GM20000 (cell line): Measurements from ENCODE around the gene C1orf122.
A peak's percentile ranks its signal among the peaks of the same experiment; 100 is the strongest.

Experiments used
- DNase-seq: peaks from one replicate; pipeline ENCODE4 v3.0.0; 2012; ENCODE audit warnings: low spot score
- TF ChIP-seq, protein P1 (sequence below): IDR thresholded peaks from 2 replicates; pipeline ENCODE4 v1.5.1; 2012; ENCODE audit warnings: mild to moderate bottlenecking, control low read depth; ENCODE audit errors: extremely low read depth, missing control alignments

Gene C1orf122

DNA sequence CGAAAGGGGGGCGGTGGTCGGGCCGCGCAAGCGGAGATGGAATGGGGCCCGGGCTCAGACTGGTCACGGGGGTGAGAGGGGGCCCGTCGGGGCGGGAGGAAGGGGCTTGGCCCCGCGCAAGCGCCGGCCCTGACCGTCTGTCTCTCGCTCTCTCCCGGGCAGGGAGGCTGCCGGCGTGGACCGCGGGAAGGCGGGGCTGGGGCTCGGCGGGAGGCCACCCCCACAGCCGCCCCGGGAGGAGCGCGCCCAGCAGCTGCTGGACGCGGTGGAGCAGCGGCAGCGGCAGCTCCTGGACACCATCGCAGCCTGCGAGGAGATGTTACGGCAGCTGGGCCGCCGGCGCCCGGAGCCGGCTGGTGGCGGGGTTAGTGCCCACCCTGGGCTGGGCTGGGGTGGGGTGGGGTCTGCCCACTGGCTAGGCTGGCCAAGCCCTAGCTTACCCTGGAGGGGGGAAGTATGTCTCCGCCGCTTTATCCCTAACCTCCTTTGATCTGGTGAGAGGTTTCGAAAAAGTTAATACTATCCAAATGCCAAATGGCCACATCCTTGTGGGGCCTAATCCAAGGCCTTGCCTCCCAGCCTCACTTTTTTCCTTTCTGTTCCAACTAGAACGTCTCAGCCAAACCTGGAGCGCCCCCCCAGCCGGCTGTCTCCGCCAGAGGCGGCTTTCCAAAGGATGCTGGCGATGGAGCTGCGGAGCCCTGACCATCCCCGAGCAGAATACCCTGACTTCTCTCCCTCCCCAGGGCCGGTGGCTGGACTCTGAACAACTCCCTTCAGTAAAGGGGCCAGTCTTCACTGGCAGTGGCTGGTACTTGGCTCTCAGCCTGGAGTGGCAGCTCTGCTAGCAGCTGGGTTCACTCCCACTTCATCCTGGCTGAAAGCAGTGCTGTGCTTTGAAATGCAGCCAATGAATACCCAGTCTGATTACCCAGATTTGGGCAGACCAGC, 1.1 kb downstream of the C1orf122 start:
- DNase-seq: peak; percentile 92
- TF ChIP-seq, protein P1, sequence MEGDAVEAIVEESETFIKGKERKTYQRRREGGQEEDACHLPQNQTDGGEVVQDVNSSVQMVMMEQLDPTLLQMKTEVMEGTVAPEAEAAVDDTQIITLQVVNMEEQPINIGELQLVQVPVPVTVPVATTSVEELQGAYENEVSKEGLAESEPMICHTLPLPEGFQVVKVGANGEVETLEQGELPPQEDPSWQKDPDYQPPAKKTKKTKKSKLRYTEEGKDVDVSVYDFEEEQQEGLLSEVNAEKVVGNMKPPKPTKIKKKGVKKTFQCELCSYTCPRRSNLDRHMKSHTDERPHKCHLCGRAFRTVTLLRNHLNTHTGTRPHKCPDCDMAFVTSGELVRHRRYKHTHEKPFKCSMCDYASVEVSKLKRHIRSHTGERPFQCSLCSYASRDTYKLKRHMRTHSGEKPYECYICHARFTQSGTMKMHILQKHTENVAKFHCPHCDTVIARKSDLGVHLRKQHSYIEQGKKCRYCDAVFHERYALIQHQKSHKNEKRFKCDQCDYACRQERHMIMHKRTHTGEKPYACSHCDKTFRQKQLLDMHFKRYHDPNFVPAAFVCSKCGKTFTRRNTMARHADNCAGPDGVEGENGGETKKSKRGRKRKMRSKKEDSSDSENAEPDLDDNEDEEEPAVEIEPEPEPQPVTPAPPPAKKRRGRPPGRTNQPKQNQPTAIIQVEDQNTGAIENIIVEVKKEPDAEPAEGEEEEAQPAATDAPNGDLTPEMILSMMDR: no peak

DNA sequence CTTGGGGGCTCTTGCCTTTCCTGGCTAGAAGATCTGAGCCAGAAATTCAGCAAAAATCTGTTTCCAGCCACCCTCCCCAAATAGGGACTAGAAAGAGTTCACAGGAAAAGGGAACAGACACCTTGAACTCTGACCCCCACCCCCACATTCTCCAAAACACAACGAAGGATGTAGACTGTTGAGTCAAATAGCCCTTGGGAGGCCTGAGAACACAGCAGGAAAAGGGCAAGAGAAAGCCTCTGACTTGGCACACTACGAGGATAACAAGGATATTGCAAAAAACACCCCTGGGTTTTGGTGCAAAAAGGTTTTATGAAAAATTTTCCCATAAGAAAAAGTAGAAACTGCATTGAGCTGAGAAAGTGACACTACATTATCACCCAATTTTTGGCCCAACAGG, 2.4 kb downstream of the C1orf122 start:
- no peak for DNase-seq
- TF ChIP-seq, protein P1: no peak

GRCh38 chr1:37811027-37811655, 3.6 kb downstream of the C1orf122 start:
- TF ChIP-seq, protein P1: peak; percentile 86
- peak; percentile 79 for DNase-seq

- TF ChIP-seq, protein P1: no peak
- DNase-seq: no peak
Measured at GRCh38 chr1:37813529-37814145, 6.0 kb downstream of the C1orf122 start.

- no peak for DNase-seq
- TF ChIP-seq, protein P1: no peak
Measured at GRCh38 chr1:37814252-37814651, 6.7 kb downstream of the C1orf122 start.

DNA sequence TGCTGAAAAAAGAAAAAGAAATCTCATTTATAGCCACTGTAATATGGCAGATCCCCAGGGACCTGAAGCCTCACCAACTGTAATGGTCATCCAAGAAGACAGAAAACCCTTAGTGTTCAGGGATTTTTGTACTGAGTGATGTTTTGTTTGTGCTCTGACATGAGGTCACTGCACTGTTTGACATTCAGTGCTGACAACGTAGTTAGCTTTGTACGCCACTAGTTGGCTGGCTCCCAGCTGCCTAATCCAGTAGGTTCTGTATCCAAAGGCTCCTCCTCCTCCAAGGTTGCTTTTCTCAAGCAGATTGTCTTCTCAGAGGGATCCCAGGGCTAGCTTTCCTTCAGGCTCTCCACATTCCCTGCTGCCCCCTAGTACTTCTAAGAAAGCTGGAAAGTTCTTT, 9.9 kb downstream of the C1orf122 start:
- TF ChIP-seq, protein P1: no peak
- no peak for DNase-seq

DNA sequence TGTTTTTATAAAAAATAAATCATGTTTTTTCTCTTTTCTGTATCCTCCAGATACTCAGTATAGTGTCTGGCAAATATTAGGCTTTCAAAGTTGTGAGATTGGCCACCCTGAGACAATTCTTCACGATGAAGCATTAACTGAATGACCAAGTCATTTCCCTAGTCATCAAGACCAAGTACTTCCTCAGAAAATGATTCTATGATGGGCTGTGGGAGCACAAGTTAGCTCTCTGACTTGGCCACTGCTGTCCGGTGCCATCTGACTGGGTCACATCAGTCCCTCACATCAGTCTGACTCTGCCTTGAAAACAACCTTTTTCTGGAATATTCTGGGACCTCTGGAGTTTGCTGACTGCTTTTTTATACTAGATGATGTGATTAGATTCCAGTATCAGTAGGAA, 13.9 kb downstream of the C1orf122 start:
- TF ChIP-seq, protein P1: no peak
- no peak for DNase-seq
